GM18520 (cell line): ENCODE measurements around the gene UBTD1.
"Not testable (repeated sequence)": the region's sequence is repeated elsewhere in the genome, so short reads cannot be mapped to it uniquely, and the experiment has no call there.

Experiments used
- ATAC-seq: cut with Tn5 transposase; IDR thresholded peaks from one replicate; pipeline ENCODE4 v1.9.1; 2021; ENCODE audit not compliant: unreplicated experiment

The UBTD1 gene

DNA sequence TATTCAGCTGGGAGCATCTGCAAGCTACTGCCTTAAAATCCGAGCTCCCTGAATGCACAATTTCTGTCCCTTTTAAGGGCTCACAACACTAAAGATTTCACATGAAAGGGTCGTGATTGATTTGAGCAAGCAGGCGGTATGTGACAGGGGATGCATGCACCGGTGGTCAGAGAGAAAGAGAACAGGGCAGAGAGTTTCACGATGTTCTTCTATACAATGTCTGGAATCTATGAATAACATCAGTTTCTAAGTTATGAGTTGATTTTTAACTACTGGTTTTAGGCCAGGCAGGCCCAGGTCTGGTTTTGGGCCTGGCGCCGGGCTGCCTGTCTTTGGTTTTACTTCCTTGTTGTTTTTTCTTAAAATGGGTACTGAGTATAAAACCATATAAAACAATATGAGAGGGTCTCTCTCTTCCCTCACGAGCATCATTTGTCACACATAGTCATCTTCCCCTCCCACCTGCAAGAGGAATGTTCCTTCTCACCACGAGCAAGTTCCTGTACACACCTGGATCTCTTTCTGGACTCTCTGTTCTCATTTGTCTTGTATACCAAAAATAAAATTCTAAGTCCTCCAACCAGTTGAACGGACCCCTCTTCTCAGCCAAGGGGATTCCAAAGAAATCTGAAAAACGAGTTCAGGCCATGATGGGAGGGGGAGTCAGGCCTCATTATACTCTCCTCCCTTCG is 62.8 kb downstream of the UBTD1 start:
- not testable (repeated sequence) for ATAC-seq

DNA sequence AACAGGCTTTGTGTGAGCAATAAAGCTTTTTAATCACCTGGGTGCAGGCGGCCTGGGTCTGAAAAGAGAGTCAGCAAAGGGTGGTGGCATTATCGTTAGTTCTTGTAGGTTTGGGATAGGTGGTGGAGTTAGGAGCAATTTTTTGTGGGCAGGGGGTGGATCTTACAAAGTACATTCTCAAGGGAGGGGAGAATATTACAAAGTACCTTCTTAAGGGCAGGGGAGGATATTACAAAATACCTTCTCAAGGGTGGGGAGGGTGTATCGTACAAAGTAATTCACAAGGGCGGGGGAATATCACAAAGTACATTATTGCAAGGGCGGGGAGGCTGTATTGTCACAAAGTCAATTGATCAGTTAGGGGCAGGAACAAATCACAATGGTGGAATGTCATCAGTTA is 63.6 kb downstream of the UBTD1 start:
- not testable (repeated sequence) for ATAC-seq

DNA sequence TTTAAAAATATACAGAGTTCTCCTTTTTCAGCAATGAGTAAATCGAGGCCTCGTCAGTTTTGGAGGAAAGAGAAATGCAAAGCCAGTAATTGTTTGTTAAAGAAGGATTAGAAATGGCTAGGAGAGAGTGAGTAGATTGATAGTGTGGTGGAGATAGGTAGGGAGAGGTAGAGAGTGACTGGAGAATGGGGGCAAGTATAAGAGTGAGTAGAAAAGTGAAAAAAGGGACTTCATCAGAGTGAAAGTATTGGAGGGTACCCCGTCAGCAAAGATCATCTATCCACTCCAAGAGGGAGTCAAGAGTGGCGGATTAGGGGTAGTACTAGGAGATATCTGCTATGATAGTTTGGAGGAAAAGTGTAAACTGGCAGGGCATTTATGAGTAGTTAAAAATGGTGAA is 64.6 kb downstream of the UBTD1 start:
- no peak for ATAC-seq

DNA sequence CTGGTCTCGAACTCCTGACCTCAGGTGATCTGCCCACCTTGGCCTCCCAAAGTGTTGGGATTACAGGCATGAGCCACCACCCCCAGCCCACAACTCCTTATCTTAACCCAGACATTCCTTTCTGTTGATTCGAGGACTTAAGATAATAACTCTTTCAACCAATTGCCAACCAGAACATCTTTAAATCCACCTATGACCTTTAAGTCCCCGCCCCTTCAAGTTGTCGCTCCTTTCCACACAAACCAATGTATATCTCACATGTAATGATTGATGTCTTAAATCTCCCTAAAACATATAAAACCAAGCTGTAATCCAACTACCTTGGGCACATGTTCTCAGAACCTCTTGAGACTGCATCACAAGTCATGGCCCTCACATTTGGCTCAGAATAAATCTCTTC is 66.1 kb downstream of the UBTD1 start:
- no peak for ATAC-seq

DNA sequence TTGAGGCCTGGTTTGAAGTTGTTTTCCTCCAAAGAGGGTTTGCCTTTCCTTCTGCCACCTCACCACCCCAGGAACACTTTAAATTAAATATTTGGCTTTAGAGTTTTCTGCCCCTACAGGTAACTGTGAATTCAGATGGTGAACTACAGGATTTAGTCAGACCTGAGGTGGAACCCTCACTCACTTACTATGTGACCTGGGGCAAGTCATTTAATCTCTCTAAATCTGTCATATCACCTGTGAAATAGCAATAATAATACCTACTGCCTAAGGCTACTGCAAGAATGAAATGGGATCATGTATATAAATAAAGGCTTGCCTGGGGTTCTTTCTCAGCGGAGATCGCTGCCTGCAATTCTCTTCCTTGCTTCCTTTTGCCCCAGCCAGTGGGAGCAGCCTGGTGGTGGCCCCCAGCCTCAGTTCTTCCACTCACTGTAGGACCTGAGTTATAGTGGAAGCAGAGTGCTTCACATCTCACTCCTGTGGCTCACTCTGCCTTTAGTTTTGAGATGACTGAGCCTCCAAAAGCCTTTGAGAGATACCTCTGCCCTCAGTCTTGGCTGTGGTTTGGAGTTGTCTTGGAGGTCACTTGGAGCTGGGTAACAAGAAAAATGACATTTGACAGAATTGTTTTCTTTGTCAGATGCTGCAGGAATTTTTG is 67.7 kb downstream of the UBTD1 start:
- ATAC-seq, result no peak

DNA sequence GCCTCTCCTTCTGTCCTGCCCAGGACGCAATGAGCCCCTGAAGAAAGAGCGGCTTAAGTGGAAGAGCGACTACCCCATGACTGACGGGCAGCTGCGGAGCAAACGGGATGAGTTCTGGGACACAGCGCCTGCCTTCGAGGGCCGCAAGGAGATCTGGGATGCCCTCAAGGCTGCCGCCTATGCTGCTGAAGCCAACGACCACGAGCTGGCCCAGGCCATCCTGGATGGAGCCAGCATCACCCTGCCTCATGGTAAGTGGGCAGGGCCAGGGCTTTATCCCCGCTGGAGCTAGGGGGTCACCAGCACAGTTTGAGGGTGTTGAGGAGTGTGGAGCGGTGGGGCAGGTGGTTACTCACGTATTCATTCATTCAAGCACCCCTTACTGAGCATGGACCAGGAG is 69.2 kb downstream of the UBTD1 start:
- ATAC-seq, result no peak

DNA sequence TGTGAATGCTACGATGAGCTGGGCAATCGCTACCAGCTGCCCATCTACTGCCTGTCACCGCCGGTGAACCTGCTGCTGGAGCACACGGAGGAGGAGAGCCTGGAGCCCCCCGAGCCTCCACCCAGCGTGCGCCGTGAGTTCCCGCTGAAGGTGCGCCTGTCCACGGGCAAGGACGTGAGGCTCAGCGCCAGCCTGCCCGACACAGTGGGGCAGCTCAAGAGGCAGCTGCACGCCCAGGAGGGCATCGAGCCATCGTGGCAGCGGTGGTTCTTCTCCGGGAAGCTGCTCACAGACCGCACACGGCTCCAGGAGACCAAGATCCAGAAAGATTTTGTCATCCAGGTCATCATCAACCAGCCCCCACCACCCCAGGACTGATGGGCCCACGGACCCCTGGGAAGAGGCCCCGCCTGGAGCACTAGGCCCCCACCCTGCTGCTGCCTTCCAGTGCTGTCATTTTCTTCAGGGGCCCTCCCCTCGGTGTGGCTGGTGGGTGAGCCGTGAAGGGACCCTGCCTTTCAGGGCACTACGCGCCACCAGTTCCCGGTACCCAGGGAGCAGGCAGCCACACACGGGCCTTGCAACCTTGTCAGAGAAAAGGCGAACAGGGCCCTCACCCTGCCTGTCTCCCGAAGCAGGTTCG is 71.5 kb downstream of the UBTD1 start:
- no peak for ATAC-seq

DNA sequence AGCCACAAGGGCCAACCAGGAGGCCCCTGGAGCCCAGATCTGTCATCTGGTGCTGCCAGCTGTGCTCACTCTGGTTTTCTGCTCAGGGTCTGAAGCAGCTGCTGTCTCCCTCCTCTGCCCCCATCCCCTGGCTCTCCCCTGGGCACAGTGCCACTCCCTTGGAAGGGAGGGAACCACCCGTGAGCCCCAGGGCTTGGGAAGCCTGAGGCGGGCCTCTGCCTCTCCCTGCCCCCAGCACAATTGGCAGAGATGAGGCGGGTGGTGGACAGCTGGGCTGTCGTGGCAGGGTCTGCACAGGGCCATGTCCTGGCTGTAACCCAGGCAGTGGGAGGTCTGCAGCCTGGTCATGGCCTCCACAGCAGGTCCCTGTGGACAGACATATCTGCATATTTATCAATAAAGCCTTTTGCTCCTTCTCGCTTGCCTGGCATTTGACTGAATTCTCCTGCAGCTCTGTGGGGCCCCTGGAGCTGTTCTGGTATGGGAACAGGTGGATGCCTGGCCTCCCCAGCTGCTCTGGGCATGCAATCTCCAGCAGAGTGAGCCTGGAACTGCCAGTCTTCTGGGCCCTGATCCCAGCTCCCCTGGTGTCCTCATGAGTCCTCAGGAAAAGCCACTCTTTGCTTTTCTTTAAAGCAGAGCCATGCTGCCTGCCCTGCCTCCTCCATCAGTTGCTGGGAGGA is 72.2 kb downstream of the UBTD1 start:
- ATAC-seq, result no peak

DNA sequence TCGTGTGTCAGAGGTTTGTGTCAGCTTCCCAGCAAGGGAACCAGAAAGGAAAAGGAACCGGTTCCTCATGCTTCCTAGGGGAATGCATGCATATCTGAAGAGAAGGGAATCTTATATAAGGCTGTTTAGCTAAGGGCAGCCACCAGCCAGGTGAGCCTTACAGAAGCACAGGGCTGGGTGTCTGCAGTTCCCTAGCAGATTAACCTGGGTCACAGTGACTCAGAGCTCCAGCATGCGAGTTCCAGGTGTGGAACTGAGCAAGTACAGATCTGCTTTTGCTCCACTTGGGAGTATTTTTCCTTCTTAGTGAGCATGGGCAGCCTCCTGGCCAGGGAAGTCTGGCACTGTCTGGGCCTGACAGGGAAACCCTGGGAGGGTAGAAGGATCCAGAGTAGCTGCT is 72.9 kb downstream of the UBTD1 start:
- no peak for ATAC-seq

DNA sequence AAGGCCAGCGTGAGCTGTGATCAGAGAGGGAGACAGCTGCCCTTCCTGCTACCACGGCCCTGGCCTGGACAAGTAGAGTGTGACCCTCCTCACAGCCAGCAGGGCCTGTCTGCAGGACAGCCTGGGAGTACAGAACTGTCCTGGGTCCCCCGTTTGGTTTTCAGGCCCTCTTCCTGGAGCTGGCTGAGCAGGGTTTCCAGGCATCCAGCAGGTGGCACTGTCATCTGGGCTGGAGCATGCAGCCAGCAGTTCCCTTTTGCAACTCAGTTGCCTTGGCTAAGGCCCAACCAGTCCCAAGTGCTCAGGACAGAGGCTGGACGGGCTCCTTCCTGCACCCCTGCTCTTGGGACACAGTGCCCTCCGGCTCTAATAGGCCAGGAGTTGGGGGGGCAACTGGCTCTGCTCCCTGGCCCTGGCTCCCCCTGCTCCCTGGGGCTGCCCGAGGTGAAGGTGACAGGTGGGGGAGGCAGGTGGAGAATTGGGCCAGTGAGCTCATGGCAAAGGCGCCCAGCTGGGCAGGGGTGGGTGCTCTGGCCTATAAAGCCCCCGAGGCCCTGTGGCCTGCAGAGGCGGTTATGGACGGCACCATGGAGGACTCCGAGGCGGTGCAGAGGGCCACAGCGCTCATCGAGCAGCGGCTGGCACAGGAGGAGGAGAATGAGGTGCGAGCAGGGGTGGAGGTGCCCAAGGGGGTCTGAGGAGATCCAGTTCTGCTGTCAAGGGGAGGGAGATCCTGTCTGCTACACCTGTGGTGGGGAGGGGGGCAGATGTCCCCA is 73.7 kb downstream of the UBTD1 start, which contains the start of gene ANKRD2:
Gene ANKRD2, plus strand, starts transcription at position 566 of the 776 bp plus-strand sequence. Its CDS starts 10 bp downstream, at position 576.
- no peak for ATAC-seq

DNA sequence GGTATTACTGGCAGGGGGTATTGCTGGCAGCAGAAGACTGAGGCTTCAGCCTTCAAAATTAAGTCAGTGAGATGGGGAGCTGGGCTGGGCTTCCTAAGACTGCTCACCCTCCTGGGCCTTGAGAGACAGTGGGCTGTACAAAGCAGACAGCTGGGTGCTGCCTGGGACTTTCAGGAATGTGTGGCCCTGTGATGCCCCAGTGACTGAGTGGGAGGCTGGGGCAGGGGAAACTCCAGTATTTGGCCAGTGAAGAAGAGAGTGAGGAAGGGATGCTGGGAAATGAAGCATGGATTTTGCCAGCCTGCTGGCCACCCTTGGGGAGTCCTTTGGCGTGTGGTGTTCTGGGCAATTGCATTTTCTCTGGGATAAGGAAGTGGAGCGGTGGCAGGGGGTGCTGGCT is 74.3 kb downstream of the UBTD1 start:
- no peak for ATAC-seq

DNA sequence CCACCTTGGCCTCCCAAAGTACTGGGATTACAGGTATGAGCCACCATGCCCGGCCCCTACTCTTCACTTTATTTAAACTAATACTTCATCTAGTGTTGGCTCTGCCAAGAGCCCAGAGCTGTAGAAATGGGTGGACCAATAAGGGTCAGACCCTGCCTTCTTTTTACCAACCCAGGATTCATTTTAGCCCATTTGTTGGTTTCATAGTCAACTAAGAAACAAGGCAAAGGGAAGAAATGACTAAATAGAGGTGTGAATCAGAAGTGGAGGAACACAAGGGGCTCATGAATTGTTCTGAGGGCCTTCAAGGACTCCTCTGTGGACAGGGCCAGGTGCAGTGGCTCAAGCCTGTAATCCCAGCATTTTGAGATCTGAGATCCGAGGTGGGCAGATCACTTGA is 74.9 kb downstream of the UBTD1 start:
- no peak for ATAC-seq

DNA sequence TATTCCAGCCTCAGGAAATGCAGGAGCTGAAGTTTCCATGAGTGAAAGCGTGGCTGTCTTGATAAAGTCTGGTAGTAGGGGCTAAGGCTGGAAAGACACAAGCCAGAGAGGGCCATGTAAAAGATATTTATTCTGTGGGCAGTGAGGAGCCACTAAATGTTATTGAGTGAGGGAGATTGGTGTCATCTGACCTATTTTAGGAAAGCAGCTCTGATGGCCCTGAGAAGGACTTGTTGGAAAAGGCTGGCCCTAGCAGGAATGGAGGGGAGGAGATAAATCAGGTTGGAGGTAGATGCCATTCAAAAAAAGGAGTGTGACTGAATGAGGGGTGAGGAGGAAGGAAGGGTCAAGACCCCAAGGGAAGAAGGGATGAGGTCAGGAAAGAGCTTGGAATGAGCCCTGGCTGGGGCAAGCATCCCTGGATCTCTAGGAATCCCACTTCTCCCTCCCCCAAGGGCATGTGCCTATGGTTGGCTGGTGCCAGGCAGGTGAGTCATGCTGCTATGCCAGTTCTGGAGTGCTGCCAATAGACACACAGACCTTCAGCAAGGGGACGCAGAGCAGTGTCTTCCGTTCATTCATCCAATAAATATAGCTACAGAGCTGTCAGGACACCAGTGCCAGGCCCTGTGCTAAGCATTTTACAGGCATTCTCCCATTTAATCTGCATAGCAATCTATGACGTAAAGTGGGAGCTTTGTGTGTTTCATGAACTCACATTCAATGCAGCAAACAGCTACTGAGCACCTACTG is 75.8 kb downstream of the UBTD1 start:
- no peak for ATAC-seq

DNA sequence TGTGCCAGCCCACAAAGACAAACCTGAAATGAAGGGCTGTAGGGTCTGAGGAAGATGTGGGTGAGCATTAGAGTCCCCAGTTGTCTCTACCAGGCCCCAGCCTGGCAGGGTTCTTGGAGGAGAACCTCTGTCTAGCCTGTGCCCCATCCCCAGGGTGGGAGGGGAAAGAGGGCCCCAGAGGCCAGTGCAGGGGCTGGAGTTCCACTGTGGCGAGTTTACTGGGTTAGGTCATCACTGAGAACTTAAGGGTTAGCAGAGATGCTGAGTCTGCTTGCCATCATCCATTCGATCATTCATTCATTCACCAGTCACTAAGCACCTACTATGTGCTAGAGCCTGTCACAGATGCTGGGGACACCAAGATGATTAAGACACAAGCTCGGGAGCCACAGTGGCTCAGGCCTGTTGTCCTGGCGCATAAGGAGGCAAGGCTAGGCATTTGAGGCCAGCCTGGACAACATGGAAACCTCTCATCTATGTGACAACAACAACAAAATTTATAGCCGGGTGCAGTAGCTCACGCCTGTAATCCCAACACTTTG is 76.5 kb downstream of the UBTD1 start:
- no peak for ATAC-seq

DNA sequence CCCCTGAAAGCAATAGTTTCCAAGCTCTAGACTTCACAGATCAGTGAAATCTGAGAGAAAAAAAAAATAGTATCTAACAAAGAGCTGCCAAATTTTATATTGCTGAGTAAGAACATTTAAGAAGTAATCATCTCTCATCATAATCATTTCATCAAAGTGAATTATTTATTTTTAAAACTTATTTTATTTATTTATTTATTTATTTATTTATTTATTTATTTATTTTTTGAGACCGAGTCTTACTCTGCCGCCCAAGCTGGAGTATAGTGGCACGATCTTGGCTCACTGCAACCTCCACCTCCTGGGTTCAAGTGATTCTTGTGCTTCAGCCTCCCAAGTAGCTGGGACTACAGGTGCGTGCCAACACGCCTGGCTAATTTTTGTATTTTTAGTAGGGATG is 77.8 kb downstream of the UBTD1 start:
- ATAC-seq, result not testable (repeated sequence)

DNA sequence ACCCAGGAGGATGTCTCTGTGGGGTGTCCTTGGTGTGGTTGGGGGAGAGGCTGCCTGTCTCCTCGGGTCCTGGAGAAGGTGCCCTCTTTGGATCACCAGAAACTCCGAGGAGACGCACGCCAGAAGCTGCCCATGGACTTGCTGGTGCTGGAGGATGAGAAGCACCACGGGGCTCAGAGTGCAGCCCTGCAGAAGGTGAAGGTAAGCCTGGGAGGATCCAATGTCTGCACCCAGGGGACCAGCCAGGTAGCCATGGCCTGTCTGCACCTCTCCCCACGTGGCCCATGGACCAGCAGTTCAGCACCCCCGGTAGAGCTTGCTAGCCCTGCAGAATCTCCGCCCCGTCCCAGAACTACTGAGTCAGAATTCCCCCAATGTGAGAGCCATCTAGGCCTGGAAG is 79.0 kb downstream of the UBTD1 start:
- no peak for ATAC-seq

DNA sequence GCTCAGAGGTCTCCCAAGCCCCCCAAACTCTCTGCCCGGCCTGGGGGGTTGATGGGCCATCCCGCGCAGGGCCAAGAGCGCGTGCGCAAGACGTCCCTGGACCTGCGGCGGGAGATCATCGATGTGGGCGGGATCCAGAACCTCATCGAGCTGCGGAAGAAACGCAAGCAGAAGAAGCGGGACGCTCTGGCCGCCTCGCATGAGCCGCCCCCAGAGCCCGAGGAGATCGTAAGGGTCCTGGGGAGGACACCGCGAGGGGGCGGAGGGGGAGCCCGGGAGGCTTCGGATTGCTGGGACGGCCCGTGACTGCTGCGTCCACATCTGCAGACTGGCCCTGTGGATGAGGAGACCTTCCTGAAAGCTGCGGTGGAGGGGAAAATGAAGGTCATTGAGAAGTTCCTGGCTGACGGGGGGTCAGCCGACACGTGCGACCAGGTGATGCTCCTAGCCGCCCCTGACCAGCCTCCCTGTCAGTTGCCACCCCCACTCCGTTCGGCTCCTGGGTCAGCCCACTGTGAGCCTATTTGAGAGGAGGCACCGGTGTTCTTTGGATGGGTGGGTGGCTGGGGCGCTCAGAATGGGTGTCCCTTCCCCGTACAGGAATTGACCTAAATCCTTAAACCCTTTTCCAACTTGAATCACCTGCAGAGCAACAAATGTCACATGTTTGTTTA is 79.6 kb downstream of the UBTD1 start:
- no peak for ATAC-seq

DNA sequence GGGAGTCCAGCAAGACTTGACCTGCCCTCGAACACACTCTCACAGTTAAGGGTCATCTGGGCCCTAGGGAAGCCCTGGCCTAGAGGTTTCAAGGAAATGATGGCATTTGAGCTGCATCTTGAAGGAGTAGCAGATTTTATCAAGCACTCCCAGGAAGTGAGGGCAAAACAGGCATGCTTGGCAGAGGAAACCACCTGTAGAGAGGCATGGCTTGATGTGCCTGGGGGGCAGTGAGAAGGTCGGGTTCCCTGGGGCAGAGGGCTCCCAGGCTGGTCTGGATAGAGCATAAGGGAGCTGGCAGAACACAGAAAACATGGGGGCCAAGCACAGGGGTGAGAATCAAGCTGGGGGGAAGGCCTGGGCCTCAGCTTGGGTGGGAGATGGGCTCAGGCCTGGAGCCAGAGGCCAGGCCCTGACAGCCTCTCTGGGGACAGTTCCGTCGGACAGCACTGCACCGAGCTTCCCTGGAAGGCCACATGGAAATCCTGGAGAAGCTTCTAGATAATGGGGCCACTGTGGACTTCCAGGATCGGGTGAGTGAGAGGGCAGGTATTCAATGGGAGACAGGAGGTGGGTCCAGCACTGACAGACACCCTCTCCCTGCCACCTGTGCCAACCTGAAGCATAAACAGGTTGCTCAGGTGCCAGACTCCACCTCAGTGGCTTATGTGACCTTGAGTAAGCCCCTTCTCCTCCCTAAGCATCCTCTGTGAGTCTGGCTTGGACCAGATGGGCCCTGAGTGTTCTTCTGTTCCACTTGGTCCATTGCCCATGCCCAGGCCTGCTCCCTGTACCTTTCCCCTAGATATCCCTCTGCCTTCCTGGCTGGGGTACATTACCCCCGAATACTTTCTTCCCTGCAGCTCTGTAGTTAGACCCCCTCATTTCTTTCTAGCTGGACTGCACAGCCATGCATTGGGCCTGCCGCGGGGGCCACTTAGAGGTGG is 82.0 kb downstream of the UBTD1 start:
- ATAC-seq, result no peak
